Activated CD8-positive, alpha-beta memory T cell treated with anti-CD3 and anti-CD28 coated beads, Interleukin-2, amount 10 ng/mL, durations not matched to agents 7 days and 5 days (primary cell): ENCODE data around the gene GRID1. TPM values are rescaled to one million over a fixed set of nuclear protein-coding genes. Genes with fewer than 3 reads are reported as not detected.
"Not testable (repeated sequence)": the region's sequence is repeated elsewhere in the genome, so short reads cannot be mapped to it uniquely, and the experiment has no call there.

ENCODE experiments used
- ATAC-seq: fragments of 150-1000 bp; cut with Tn5 transposase; one replicate; pipeline ENCODE4 v1.10.0; 2021; ENCODE audit warnings: moderate library complexity
- CTCF ChIA-PET: fragments of 350-600 bp; sonication (Branson Sonifier 250); formaldehyde crosslinking; loops from one replicate; lab custom pipeline; 2021; ENCODE audit warnings: antibody characterized with exemption; lab: Charles Lee
- DNase-seq: peaks from one replicate; pipeline ENCODE4 v3.0.0-alpha.2; 2020
- H3K27ac Mint-ChIP-seq: one replicate; pipeline ENCODE4 v1.8.0; 2021; ENCODE audit warnings: mild to moderate bottlenecking, mixed read lengths
- H3K27me3 Mint-ChIP-seq: one replicate; pipeline ENCODE4 v1.8.0; 2021; ENCODE audit warnings: mixed read lengths
- H3K36me3 Mint-ChIP-seq: one replicate; pipeline ENCODE4 v1.8.0; 2021; ENCODE audit warnings: mild to moderate bottlenecking, mixed read lengths
- H3K4me1 Mint-ChIP-seq: one replicate; pipeline ENCODE4 v1.8.0; 2021; ENCODE audit warnings: mixed read lengths
- H3K4me3 Mint-ChIP-seq: one replicate; pipeline ENCODE4 v1.8.0; 2021; ENCODE audit warnings: mild to moderate bottlenecking, moderate library complexity, mixed read lengths
- H3K9me3 Mint-ChIP-seq: one replicate; pipeline ENCODE4 v1.8.0; 2022; ENCODE audit warnings: low read depth, mixed read lengths
- total RNA-seq, 2 experiments: library from RNA; stranded (reverse); gene quantifications; one replicate each; pipeline ENCODE4 v1.2.3, GENCODE V29; 2021

GRID1 gene
- total RNA-seq, 2 experiments from 2014 or later, result not detected

- Mint-ChIP-seq H3K27me3 (no peaks in the 10 kb centered on the region), H3K4me1 (no peaks in the 10 kb centered on the region), H3K4me3 (no peak overlapping the region), H3K9me3 (no peaks in the 10 kb centered on the region), H3K27ac (no peak overlapping the region), H3K36me3 (no peaks in the 10 kb centered on the region)
- DNase-seq (peak; percentile 18), ATAC-seq (no peak)
- CTCF ChIA-PET, result interaction anchor here (1.7 kb wide), 1 partner anchor 8 kb away, joined by 8 read pairs; no protein-coding TSS in a partner anchor
Observed at GRCh38 chr10:86108696-86109095, 257.9 kb downstream of the GRID1 start.

- ATAC-seq, H3K9me3 Mint-ChIP-seq, H3K27ac Mint-ChIP-seq, H3K27me3 Mint-ChIP-seq, H3K36me3 Mint-ChIP-seq, H3K4me1 Mint-ChIP-seq, H3K4me3 Mint-ChIP-seq, CTCF ChIA-PET: not testable (repeated sequence)
- DNase-seq, result peak; percentile 18
Observed at GRCh38 chr10:86107611-86108310, 258.8 kb downstream of the GRID1 start.

- no peaks in the 10 kb centered on the region for H3K36me3 Mint-ChIP-seq
- H3K4me3 Mint-ChIP-seq, result no peak overlapping the region
- no peaks in the 10 kb centered on the region for H3K27me3 Mint-ChIP-seq
- no peak overlapping the region for H3K27ac Mint-ChIP-seq
- H3K4me1 Mint-ChIP-seq, result no peaks in the 10 kb centered on the region
- no peaks in the 10 kb centered on the region for H3K9me3 Mint-ChIP-seq
- ATAC-seq, result no peak
- DNase-seq, result peak; percentile 28
- CTCF ChIA-PET, result no interaction called here
Observed at GRCh38 chr10:86107131-86107530, 259.5 kb downstream of the GRID1 start.

- DNase-seq, result no peak
- Mint-ChIP-seq H3K36me3 (no peaks in the 10 kb centered on the region), H3K9me3 (no peaks in the 10 kb centered on the region), H3K4me1 (no peaks in the 10 kb centered on the region), H3K4me3 (no peak overlapping the region), H3K27ac (no peak overlapping the region), H3K27me3 (no peaks in the 10 kb centered on the region)
- no peak for ATAC-seq
- CTCF ChIA-PET, result no interaction called here
Observed at GRCh38 chr10:86106616-86107015, 260.0 kb downstream of the GRID1 start.

DNA sequence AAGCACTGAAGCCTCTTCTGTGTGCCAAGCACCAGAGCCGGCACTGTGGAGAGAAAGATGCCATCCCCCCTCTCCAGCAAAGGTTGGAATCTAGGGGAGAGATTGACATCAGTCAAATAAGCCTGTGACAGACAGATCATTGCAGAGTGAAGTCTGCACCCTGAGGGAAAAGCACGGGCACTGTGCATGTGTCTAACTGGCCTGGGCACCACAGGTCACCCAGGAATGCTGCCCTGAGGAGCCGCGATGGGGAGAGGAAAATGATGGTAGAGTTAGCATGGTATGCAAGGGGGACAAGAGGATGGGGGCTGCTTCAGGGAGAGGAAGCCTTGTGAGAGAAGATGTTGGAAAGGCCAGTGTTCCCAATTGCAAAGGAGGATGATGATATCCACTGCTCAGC, 261.0 kb downstream of the GRID1 start:
- ATAC-seq (no peak), DNase-seq (peak; percentile 33)
- Mint-ChIP-seq H3K9me3 (no peaks in the 10 kb centered on the region), H3K27ac (no peak overlapping the region), H3K4me3 (no peak overlapping the region), H3K27me3 (no peaks in the 10 kb centered on the region), H3K4me1 (no peaks in the 10 kb centered on the region), H3K36me3 (no peaks in the 10 kb centered on the region)
- CTCF ChIA-PET, result no interaction called here

DNA sequence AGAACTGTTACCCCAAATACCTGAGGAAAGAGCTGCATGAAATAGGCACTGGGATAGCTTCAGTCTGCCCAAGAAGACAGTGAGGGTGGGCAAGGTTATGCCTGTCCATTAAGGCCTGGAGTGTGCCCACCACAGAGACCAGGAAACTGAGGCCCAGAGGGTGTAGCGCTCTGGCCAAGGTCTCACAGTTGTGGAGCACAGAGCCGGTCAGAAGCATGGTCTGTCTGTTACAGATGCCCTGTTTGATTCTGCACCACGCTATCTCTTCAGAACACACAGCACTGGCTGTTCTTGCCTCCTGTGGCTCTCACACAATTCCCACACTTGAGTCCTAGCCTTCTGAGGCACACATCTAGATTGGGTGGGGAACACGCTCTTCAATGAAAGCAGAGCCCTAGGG, 261.4 kb downstream of the GRID1 start:
- no peak for ATAC-seq
- H3K27me3 Mint-ChIP-seq, result no peaks in the 10 kb centered on the region
- CTCF ChIA-PET, result no interaction called here

GRCh38 chr10:86104611-86105145, 261.9 kb downstream of the GRID1 start:
- Mint-ChIP-seq H3K36me3 (no peaks in the 10 kb centered on the region), H3K4me3 (no peak overlapping the region), H3K9me3 (no peaks in the 10 kb centered on the region), H3K27ac (no peak overlapping the region), H3K27me3 (no peaks in the 10 kb centered on the region), H3K4me1 (no peaks in the 10 kb centered on the region)
- DNase-seq (peak; percentile 14), ATAC-seq (no peak)
- CTCF ChIA-PET, result no interaction called here

More for the DNA sequence above, 261.4 kb downstream of the GRID1 start:
- no peak overlapping the region for H3K4me3 Mint-ChIP-seq
- H3K27ac Mint-ChIP-seq, result no peak overlapping the region
- H3K36me3 Mint-ChIP-seq, result no peaks in the 10 kb centered on the region
- no peaks in the 10 kb centered on the region for H3K9me3 Mint-ChIP-seq
- H3K4me1 Mint-ChIP-seq, result no peaks in the 10 kb centered on the region
- DNase-seq, result peak; percentile 12

- ATAC-seq, result no peak
- Mint-ChIP-seq H3K4me1 (no peaks in the 10 kb centered on the region), H3K4me3 (no peak overlapping the region), H3K27me3 (no peaks in the 10 kb centered on the region), H3K9me3 (no peaks in the 10 kb centered on the region), H3K36me3 (no peaks in the 10 kb centered on the region), H3K27ac (no peak overlapping the region)
- DNase-seq, result peak; percentile 18
- CTCF ChIA-PET, result no interaction called here
Observed at GRCh38 chr10:86104156-86104555, 262.4 kb downstream of the GRID1 start.

GRCh38 chr10:86103391-86104101, 263.0 kb downstream of the GRID1 start:
- no peaks in the 10 kb centered on the region for H3K9me3 Mint-ChIP-seq
- peak; percentile 16 for DNase-seq

GRCh38 chr10:86102451-86102850, 264.1 kb downstream of the GRID1 start:
- ATAC-seq, result no peak
- DNase-seq, result no peak
- no peak overlapping the region for H3K27ac Mint-ChIP-seq
- no peak overlapping the region for H3K4me3 Mint-ChIP-seq
- no peaks in the 10 kb centered on the region for H3K9me3 Mint-ChIP-seq
- no peaks in the 10 kb centered on the region for H3K36me3 Mint-ChIP-seq
- H3K4me1 Mint-ChIP-seq, result no peaks in the 10 kb centered on the region
- H3K27me3 Mint-ChIP-seq, result no peaks in the 10 kb centered on the region
- CTCF ChIA-PET, result no interaction called here

More at GRCh38 chr10:86103391-86104101, 263.0 kb downstream of the GRID1 start:
- Mint-ChIP-seq H3K4me1 (no peaks in the 10 kb centered on the region), H3K4me3 (no peak overlapping the region), H3K36me3 (no peaks in the 10 kb centered on the region), H3K27me3 (no peaks in the 10 kb centered on the region), H3K27ac (no peak overlapping the region)
- no peak for ATAC-seq
- CTCF ChIA-PET, result no interaction called here

GRCh38 chr10:86102031-86102430, 264.6 kb downstream of the GRID1 start:
- Mint-ChIP-seq H3K27ac (no peak overlapping the region), H3K27me3 (no peaks in the 10 kb centered on the region), H3K4me3 (no peak overlapping the region), H3K4me1 (no peaks in the 10 kb centered on the region), H3K36me3 (no peaks in the 10 kb centered on the region), H3K9me3 (no peaks in the 10 kb centered on the region)
- ATAC-seq (no peak), DNase-seq (no peak)
- CTCF ChIA-PET, result no interaction called here

DNA sequence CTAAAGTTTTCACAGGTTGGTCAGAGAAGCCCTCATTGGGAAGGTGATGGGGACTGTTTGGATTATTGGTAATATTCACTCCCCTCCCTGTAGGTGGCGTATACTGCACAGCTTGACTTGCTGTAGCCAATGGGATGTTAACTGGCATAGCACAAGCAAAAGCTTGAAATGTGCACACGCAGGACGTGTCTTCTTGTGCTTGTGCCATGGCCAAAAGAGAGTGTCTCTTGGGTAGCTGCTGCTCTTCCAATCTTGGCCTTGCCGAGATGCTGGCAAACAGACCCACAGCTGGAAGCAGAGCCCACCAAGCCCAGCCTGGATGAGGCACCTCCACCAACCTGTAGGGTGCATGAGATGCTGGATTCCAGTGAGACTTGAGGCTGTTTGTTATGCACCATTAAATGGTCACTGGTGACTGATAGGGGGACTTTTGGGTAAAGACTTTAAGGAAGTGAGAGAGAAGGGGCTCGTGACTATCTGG, 266.0 kb downstream of the GRID1 start:
- no peaks in the 10 kb centered on the region for H3K9me3 Mint-ChIP-seq
- H3K4me3 Mint-ChIP-seq, result no peak overlapping the region
- H3K36me3 Mint-ChIP-seq, result no peaks in the 10 kb centered on the region
- H3K27me3 Mint-ChIP-seq, result no peaks in the 10 kb centered on the region
- H3K27ac Mint-ChIP-seq, result no peak overlapping the region
- peak; percentile 36 for ATAC-seq
- peak; percentile 37 for DNase-seq
- no peaks in the 10 kb centered on the region for H3K4me1 Mint-ChIP-seq
- CTCF ChIA-PET, result interaction anchor here (1.0 to 1.2 kb wide), 2 partner anchors 9 to 38 kb away, joined by 4 to 8 read pairs; no protein-coding TSS in a partner anchor

GRCh38 chr10:86099542-86100334, 266.9 kb downstream of the GRID1 start:
- CTCF ChIA-PET, result interaction anchor here (1.0 to 1.2 kb wide), 2 partner anchors 10 to 39 kb away, joined by 4 to 8 read pairs; no protein-coding TSS in a partner anchor
- Mint-ChIP-seq H3K36me3 (no peaks in the 10 kb centered on the region), H3K4me3 (no peak overlapping the region), H3K27ac (no peak overlapping the region), H3K27me3 (no peaks in the 10 kb centered on the region), H3K9me3 (no peaks in the 10 kb centered on the region), H3K4me1 (no peaks in the 10 kb centered on the region)
- ATAC-seq (no peak), DNase-seq (peak; percentile 12)
